Stimulated activated CD4-positive, alpha-beta T cell treated with anti-CD3 and anti-CD28 coated beads, Interleukin-4, amount 100 ng/mL, for 48 hours (primary cell): ENCODE data around the gene ZNF497.
A peak's percentile ranks its signal among the peaks of the same experiment; 100 is the strongest.
"Not testable (repeated sequence)": the region's sequence is repeated elsewhere in the genome, so short reads cannot be mapped to it uniquely, and the experiment has no call there.

Source experiments
- DNase-seq, 2 donors: peaks; one replicate each; pipeline ENCODE4 v3.0.0-alpha.2; 2020; ENCODE audit warnings: low read depth in 2 of 2

Gene ZNF497

DNA sequence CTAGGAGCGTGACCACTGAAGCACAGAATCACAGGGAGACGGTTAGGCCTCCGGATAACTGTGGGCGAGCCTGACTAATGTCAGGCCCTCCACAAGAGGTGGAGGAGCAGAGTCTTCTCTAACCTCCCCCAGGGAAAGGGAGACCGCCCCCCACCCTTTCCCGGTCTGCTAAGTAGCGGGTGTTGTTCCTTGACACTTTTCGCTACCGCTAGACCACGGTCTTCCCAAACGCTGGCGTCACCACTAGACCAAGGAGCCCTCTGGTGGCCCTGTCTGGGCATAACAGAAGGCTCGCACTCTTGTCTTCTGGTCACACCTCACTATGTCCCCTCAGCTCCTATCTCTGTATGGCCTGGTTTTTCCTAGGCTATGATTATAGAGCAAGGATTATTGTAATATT is 51.9 kb downstream of the ZNF497 start:
- DNase-seq: not testable (repeated sequence)

DNA sequence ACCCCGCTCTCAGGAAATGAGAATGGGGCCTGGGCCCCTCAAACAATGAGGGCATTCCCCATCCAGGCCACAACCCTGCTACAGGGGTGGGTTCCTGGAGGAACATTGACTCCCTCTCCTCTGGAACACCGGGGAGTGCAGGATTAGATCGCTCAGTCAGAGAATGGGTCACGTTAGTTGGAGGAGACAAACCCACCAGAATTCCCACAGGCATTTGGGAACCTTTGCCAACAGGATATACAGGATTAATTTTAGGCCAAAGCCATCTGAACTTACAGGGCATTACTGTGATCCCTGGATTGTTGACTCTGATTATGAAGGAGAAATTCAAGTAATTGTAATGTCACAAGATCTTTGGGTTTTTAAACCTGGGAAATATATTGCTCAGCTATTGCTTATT is 54.8 kb downstream of the ZNF497 start:
- no peak for DNase-seq

DNA sequence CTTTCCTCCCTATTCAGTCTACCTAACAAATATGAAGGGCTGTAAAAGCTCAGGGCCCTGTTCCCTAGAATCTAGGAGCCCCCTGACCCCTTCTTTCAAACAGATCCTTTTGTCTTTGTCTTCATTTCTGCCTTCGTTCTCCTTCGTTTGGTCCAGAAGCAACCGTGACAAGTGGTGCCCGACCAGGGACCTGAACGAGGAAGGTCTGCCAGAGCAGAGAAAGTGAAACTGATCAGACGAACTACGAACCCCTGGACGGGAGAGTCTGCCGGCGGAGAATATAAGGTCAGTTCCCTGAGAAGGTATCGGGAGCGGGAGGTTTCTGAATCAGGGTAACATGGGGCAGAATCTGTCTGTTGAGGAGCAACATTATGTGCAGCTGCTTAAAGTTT is 56.6 kb downstream of the ZNF497 start:
- no peak for DNase-seq

DNA sequence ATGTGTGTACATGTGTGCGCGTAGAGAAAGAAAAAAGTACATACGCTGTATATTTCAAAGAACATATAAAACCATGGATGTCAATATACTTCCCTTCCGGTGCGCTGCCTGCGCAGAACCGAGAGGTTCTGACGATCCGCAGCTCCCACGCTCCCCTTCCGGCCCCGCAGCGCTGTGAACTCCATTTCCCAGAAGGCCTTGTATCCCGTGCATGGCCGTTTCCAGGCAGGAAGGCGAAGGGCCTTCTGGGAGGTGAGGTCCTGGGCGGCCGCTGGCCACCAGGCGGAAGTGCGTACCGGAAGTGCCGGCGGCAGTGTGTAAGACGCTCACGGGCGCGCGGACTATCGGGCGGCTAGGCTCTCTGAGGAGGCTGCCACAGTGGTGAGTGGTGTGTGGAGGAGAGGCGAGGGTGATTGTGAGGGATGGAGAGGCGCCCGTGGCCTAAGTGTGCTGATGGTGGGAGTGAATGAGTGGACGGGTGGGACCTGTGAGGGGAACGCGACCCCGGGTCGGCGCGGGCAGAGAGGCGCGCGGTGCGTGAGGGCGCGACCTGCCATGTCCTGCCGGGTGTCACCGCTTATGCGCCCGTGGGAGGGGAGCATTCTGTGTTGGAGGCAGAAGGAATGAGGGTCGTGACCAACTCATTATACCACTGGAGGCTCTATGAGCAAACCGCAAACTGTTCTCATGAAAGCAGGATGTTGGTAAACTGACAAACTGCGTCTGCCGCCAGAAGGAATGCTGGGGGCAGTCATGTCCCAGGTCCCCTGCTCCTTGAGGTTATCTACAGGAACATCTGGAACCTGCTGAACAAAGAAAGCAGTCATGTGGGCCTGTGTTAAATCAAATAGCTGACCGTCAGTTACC is 57.3 kb downstream of the ZNF497 start, which contains the start of gene ERVK3-1:
ERVK3-1 (plus strand) TSS at position 313 of the 867 bp plus-strand sequence. CDS start 6,792 bp downstream, outside the sequence.
- DNase-seq: peak; percentile 83 to 92

DNA sequence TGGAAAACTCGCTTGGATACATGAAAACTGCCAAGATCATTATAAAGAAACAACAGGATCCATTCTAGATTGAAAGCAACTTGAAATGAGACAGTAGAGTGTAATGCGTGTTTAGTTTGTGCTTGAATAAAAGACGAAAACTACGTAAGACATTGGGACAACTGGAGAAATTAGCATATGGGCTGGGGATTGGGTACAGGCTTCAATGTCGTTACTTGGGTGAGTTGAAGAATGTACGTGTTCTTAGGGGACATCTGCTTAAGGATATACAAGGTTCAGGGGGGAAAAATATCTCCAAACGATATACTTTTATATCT is 57.8 kb downstream of the ZNF497 start:
- DNase-seq: no peak
